NCI-H2196 treated with DMSO at 0.1 percent for 48 hours (cell line): ENCODE measurements around the gene CABLES1.
"Not testable (repeated sequence)": the region's sequence is repeated elsewhere in the genome, so short reads cannot be mapped to it uniquely, and the experiment has no call there.

ENCODE experiments used
- DNase-seq: peaks from one replicate; lab custom pipeline; 2025; ENCODE audit not compliant: unreplicated experiment; lab: John Stamatoyannopoulos, UW

Gene CABLES1

DNA sequence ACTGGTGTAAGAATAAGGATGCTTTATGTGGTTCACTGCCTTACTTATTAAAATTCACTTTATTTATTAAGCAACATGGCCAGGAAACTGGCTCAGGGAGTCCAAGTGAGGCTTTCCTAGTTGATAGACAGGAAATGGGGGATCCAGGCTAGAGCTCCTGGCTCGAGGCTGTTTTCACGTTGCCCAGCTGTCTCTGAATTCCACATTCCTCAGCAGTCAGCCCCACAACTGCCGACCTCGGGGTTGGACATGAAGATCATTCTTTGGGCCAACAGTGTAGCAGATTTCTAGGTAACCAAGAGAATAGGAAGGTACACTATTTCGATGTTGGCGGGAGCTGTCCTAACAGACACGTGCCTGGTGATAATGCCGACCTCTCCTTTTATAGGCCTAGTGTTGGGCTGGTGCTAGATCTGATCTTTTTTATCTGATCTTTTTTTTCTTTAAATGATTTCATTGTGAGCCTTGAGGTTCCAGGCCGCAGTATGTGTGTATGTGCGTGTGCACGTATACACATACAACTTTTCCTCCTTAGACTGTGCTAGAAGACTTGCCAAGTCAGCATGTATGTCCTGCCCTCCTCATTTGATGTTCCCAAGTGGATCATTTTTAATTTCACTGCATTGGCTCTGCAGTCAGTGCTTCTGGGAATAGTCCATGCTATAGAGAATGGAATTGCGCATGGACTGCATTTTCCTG, 103.5 kb downstream of the CABLES1 start:
- no peak for DNase-seq

- no peak for DNase-seq
Observed at GRCh38 chr18:23239350-23239692, 104.0 kb downstream of the CABLES1 start.

- no peak for DNase-seq
Observed at GRCh38 chr18:23239885-23240608, 104.8 kb downstream of the CABLES1 start.

DNA sequence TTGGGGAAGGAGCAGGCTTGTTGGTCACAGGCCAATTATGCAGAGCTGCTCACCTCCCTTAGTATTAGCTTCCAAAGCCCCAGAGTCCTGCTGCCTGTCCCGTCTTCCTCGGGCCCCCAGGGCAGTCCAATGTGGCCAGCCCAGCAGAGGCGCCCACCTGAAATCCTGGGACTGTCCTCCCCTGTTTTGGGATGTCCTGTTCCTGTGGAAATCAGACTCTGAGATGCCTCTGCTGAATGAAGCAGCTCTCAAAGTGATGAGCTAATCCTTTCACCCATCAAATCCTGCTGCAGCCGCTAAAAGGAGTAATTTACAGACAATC, 105.3 kb downstream of the CABLES1 start:
- no peak for DNase-seq

- DNase-seq: not testable (repeated sequence)
Observed at GRCh38 chr18:23241833-23242496, 106.7 kb downstream of the CABLES1 start.

- DNase-seq: no peak
Observed at GRCh38 chr18:23243178-23243577, 107.9 kb downstream of the CABLES1 start.

DNA sequence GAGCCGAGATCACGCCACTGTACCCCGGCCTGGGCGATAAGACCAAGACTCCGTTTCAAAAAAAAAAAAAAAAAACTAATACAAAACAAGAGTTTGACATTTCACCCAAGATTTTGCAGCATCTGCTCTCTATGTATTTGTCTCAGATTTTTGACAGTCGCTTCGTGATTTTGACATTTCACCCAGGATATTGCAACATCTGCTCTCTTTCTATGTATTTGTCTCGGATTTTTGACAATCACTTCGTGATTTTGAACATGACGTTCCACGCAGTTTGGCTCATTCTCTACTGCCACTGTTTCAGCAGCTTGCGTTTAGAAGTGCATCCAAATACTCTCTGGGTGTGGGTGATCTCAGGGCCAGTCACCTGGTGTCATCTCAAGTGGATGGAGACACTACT, 108.5 kb downstream of the CABLES1 start:
- DNase-seq: no peak

DNA sequence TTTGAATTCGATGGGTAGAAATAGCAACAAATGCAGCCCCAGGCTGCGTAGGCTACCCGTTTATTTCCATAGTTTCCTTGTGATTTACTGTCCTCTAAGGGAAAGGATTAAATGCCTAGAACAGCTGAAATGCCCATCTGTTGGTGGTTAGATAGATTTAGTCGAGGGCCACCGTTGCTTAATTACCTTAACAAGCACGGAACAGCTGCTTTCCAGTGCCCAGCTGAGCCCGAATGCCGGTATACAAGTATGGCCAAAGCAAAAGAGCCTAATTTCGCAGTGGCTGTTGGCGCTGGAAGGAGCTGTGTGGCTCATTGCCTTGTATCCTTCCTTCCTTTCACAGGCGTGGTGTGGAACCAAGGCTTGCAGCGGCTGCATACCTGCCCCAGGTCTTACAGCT, 109.1 kb downstream of the CABLES1 start:
- DNase-seq: no peak

- DNase-seq: no peak
Observed at GRCh38 chr18:23245461-23245860, 110.2 kb downstream of the CABLES1 start.

GRCh38 chr18:23247331-23247730, 112.0 kb downstream of the CABLES1 start:
- no peak for DNase-seq

DNA sequence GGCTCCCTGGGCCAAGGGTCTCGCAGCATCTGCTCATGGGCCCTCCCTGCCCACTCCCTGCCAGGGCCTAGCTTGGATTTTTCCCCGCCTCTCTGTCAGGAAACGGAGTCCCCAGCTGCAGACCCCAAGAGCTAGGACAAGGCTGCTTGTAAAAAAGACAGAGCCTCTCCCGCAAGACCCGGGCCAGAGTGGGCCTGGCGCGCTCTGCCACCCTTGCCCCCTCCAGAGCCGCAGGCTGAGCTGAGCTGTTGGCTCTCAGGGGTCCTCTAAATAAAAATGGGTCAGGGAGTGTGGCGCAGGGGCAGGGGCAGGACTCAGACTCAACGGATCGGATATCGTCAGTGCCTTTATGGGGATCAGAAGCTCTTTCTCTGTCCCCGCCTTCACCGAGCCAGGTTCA, 112.6 kb downstream of the CABLES1 start:
- DNase-seq: no peak

DNA sequence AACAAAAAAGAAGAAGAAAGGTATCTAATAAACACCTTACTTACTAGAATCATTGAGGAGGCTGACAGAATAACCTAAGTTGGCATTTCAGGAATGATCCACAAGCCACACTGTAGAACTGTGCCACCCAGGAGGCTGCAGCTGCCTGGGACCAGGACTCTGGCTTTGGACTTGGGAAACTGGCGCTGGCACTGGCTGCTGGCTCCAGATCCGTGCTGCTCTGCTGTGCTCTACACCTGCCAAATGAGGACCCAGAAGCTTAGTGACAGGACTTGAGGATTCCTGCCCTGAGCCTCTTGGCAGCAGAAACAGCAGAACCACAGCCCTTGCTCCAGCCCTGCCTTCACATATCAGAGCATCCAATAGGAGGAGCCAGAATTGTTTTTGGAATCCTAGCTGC, 113.5 kb downstream of the CABLES1 start:
- no peak for DNase-seq

DNA sequence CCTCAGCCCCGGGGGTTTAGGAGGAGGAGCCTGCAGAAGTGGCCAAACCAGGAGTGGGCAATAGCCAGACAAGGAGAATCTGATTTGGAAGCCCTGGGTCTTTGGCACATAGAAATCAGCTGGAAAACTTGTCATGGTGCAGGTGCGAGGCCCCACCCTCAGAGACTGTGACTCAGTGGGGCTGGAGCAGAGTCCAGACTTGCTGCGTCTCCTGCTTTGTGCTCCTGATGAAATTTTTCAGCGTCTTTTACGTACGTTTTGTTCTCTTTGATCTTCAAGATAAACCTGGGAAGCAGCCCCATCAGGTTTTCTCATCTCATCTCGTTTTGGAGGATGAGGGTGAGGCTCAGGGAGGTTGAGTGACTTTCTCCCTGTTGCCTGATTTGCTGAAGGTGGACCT, 114.1 kb downstream of the CABLES1 start:
- no peak for DNase-seq

DNA sequence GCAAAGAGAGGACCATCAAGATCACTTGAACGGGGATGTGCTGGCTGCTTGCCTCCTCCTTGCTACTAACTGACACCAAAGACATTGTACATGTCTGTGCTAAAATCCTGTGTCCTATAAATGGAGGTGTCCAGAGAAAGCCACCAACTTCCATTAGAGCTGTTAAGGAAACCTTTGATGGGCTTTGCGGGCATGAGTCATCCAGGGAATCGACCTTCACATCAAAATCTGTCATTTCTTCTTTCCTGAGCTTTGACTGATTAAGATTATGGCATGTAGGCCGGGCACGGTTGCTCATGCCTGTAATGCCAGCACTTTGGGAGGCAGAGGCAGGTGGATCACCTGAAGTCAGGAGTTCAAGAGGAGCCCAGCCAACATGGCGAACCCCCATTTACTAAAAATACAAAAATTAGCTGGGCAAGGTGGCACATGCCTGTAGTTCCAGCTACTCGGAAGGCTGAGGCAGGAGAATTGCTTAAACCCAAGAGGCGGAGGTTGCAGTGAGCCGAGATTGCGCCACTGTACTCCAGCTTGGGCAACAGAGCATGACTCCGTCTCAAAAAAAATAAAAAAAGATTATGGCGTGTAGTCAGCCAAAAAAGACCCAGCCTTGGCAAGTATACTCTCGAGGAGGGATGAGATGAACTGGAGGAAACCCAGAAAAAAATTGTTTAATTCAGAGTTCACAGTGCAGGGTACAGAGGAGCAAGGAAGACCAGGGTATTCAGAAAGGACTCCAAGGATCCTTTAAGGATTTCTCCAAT, 115.8 kb downstream of the CABLES1 start:
- no peak for DNase-seq

DNA sequence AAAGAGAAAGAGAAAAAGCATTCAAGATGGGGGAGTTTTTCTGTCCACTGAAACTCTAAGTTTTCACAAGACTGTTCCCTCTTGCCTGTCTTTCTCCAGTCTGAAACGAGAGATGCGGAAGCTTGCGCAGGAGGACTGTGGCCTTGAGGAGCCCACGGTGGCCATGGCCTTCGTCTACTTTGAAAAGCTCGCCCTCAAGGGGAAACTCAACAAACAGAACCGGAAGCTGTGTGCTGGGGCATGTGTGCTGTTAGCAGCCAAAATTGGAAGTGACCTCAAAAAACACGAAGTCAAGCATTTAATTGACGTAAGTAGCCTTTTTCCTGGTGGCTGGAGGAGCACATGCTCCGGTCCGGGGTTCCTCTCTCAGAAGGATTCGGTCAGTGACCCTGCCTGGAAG, 118.3 kb downstream of the CABLES1 start:
- no peak for DNase-seq

DNA sequence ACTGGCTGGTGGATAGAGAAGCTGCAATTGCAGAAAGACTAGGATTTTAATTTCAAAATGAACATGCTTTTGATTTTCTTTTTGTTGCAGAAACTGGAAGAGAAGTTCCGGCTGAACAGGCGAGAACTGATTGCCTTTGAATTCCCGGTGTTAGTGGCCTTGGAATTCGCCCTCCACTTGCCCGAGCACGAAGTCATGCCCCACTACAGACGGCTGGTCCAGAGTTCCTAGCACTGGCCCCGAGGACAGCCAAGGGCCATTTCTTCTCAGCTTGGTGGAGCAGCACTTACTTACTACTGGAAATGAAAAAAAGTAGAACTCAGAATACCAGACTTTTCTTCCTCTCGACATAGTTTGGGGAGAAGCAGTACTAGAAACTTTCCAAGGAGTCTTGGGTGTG, 121.9 kb downstream of the CABLES1 start:
- no peak for DNase-seq

DNA sequence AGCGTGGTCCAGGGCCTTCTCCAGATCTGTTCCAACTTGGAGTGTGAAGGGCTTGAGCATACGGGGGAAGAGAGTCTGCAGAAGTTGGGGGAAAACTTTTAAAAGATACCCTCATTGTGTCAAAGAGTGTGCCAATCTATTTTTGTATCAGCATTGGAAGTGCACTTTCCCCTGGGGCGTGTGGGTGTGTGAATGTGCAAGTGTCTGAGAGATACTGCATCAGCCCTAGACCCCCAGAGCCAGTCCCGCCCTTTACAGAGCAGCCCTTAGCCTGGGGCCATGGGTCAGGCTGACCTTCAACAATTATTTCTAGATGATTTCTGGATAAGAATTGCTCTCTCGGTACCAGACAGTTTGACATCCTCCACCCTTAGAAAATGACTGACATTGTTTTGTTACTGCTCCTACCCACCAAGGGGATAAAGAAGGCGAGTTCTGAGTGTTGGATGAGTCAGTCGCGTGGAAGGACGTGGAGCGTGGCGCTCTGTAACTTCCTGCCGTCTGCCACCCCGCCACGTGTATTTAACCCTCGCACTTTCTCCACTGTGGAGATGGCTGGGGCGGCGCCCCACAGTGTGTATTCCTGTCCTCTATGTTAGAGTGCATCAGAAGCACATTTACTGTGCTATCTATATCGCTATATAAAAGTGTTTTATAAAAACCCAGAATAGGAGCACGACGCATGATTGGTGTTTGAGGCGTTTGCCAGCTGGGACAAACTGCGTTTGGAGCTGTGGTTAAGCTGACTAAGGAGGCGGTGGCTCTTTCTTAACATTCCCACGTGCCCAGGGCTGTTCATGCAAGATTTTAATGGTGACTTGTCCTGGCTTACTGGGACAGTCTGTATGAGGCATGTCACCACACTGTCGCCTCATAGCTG, 122.6 kb downstream of the CABLES1 start:
- DNase-seq: no peak

DNA sequence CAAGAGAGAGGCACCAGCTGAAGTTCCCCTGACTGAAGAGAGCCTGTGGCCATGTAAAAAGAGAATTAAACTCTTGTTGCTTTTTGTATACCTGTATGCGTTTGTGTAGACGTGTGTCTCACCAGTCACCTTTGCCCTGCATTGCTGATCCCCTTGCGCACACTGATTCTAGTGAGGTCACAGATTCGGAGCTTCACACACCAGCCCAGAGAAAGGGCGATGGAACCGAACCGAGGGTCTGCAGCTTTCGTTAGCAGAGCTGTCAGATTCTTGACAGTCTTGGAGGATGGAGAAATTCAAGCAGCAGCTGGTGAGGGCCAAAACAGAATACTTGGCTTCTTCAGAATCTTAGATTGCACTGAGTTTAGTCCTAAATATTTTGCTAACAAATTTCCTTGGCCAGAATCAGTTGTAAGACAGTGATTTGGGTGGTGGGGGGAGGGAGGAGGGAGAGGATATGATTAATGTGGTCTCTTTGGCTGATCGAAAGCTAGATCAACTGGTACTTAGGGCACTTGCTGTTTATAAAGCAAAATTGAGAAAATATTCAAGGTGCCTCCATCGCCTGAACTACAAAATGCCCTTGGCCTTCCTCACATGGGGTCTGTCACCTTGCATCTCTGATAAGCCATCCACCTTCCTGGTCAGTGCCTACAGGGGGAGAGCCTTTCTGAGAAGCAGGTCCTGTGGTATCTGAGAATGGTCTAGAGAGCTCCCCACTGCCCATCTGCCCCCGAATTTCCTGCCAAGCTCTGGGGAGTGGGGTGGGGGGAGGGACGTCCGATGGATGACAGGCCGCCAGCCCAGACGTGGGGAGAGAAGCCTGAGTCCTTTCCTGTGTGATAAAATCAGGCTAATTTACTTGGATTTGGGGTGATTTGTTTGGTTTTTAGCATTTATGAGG, 123.5 kb downstream of the CABLES1 start:
- DNase-seq: no peak
